GM10266 (cell line): Measurements from ENCODE around the gene RUFY4.

Experiments used
- DNase-seq: peaks from one replicate; pipeline ENCODE4 v3.0.0; 2012; ENCODE audit errors: extremely low spot score
- TF ChIP-seq, protein P1 (sequence below): IDR thresholded peaks from 2 replicates; pipeline ENCODE4 v1.5.1; 2012; ENCODE audit warnings: mild to moderate bottlenecking, low read depth; ENCODE audit not compliant: control insufficient read depth, insufficient read depth; ENCODE audit errors: missing control alignments

Gene RUFY4

GRCh38 chr2:218079943-218080913, 11.2 kb downstream of the RUFY4 start:
- no peak for DNase-seq

DNA sequence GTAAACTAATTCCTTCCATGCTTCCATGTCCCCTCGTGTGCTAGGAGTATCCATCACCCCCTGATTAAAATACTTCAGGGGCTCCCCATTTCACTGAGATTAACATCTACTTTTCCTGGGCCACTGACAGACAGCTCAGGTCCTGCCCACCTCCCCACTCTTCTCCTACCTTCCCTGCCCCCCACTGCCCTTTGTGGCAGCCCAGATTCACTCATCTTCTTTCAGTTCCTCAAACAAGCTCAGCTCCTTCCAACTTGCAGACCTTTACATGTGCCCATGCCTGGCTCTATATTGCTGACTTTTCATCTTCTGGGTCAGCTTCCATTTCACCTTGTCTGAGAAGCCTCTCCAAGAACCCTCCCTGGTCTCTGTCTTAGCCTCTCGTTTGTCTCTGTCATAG, 12.0 kb downstream of the RUFY4 start:
- TF ChIP-seq, protein P1, sequence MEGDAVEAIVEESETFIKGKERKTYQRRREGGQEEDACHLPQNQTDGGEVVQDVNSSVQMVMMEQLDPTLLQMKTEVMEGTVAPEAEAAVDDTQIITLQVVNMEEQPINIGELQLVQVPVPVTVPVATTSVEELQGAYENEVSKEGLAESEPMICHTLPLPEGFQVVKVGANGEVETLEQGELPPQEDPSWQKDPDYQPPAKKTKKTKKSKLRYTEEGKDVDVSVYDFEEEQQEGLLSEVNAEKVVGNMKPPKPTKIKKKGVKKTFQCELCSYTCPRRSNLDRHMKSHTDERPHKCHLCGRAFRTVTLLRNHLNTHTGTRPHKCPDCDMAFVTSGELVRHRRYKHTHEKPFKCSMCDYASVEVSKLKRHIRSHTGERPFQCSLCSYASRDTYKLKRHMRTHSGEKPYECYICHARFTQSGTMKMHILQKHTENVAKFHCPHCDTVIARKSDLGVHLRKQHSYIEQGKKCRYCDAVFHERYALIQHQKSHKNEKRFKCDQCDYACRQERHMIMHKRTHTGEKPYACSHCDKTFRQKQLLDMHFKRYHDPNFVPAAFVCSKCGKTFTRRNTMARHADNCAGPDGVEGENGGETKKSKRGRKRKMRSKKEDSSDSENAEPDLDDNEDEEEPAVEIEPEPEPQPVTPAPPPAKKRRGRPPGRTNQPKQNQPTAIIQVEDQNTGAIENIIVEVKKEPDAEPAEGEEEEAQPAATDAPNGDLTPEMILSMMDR: no peak
- DNase-seq: peak; percentile 37

More at GRCh38 chr2:218079943-218080913, 11.2 kb downstream of the RUFY4 start:
- TF ChIP-seq, protein P1: no peak

DNA sequence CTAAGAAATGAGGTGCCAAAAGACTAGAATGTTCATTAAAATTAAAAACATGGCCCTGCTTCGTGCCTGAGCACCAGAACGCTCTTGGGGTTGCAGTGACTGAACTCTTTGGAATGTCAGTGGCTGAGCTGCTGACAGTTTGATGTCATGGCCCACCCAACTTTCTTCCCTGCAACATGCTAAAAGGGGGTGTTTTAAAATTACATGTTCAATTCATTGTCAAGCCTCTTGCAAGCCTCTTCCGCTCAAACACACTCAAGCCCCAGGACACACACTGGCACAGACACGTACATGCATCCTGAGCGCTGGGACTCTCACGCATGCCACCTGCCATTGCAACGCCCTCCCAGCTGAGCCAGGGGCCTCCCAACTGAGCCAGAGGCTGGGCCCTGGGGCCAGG, 12.6 kb downstream of the RUFY4 start:
- TF ChIP-seq, protein P1: no peak

DNA sequence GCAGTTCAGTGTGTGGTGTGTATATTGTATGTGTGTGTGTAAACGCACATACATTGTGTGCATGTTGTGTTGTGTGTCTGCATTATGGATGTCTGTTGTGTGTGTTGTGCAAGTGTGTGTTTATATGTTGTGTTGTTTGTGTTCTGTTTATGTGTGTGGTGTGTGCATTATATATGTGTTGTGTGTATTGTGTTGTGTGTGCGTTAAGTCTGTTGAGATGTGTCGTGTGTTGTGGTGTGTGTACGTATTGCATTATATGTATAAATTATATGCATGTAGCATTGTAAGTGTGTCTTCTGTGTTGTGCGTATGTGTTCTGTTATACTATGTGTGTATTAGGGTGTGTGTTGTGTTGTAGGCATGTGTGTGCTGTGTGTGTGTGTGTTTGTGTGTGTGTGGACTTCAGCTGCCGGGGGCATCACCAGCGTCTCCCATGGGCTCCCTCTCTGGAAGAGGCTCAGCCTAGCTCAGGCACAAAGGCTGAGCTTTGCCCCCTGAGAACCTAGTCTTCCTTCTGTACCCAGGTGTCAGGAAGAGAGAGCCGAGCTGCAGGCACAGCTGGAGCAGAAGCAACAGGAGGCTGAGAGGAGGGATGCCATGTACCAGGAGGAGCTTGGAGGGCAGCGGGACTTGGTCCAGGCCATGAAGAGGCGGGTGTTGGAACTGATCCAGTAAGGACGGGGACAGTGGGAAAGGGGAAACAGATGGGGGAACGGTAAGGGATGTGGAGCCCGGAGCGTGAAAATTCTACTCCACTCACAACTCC, 13.7 kb downstream of the RUFY4 start:
- TF ChIP-seq, protein P1: no peak
- DNase-seq: no peak

More for the DNA sequence above, 12.6 kb downstream of the RUFY4 start:
- no peak for DNase-seq

GRCh38 chr2:218083352-218083676, 14.3 kb downstream of the RUFY4 start:
- no peak for DNase-seq
- TF ChIP-seq, protein P1: no peak

DNA sequence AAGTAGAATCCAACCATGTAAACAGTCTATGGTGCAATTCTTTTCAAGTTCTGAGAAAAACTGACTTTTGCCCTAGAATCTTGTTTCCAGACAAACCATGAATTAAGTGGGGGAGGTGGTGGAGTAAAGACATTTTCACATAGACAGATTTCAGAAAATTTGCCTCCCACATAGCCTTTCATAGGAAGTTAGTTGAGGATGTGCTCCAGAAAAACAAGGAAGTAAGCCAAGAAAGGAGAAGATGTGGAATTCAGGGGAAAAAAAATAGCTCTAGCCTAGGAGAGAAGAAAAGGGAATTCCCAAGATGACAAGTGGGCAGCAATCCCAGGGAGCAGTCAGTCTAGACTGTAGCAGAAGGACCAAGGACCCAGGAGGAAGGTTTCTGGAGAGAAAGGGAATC, 17.4 kb downstream of the RUFY4 start:
- DNase-seq: no peak
- TF ChIP-seq, protein P1: no peak
